A673 (cell line): ENCODE results near the gene DFFB. TPM values are rescaled to one million over a fixed set of nuclear protein-coding genes. Genes with fewer than 3 reads are reported as not detected.

ENCODE experiments used
- BruUV-seq: library from RNA; stranded (reverse); fragments of 400-500 nt; replicated peaks from 2 replicates; lab custom pipeline; 2021; lab: Mats Ljungman, UMichigan
- CTCF ChIA-PET: fragments of 300-600 bp; sonication (Branson Sonifier 250); formaldehyde crosslinking; loops from one replicate; lab custom pipeline; 2022; ENCODE audit warnings: antibody characterized with exemption; lab: Charles Lee
- POLR2A ChIA-PET: fragments of 300-600 bp; sonication (Branson Sonifier 250); formaldehyde crosslinking; loops from one replicate; lab custom pipeline; 2022; ENCODE audit warnings: antibody characterized with exemption; ENCODE audit not compliant: low non-redundant PET; lab: Charles Lee
- DNase-seq: peaks from one replicate; pipeline ENCODE4 v3.0.0-alpha.2; 2015; ENCODE audit warnings: low spot score
- H3K27ac ChIP-seq: fragments of 200-600 bp; sonication (generic); 2 replicates; pipeline ENCODE4 v1.5.1; 2016; ENCODE audit warnings: mixed run types, low read depth, mild to moderate bottlenecking, mixed read lengths, antibody characterized with exemption, low read length; ENCODE audit not compliant: poor library complexity, severe bottlenecking
- H3K27me3 ChIP-seq: fragments of 200-600 bp; sonication (generic); replicated peaks from 2 replicates; pipeline ENCODE4 v1.6.1; 2017; ENCODE audit warnings: mixed run types, low read depth, mild to moderate bottlenecking, mixed read lengths, antibody characterized with exemption, low read length; ENCODE audit not compliant: insufficient read depth, poor library complexity
- H3K36me3 ChIP-seq: fragments of 200-600 bp; sonication (generic); 2 replicates; pipeline ENCODE4 v1.6.1; 2016; ENCODE audit warnings: mixed run types, mild to moderate bottlenecking, mixed read lengths, antibody characterized with exemption, low read length; ENCODE audit not compliant: insufficient read depth, poor library complexity, severe bottlenecking
- H3K4me1 ChIP-seq: fragments of 200-600 bp; sonication (generic); 2 replicates; pipeline ENCODE4 v1.6.1; 2017; ENCODE audit warnings: mixed run types, mild to moderate bottlenecking, mixed read lengths, antibody characterized with exemption, low read length; ENCODE audit not compliant: insufficient read depth, poor library complexity, severe bottlenecking
- H3K4me3 ChIP-seq: fragments of 200-600 bp; sonication (generic); 2 replicates; pipeline ENCODE4 v1.5.1; 2016; ENCODE audit warnings: low read depth, mixed run types, mild to moderate bottlenecking, mixed read lengths, low read length; ENCODE audit not compliant: poor library complexity, severe bottlenecking
- H3K9me3 ChIP-seq: fragments of 200-600 bp; sonication (generic); 2 replicates; pipeline ENCODE4 v1.6.1; 2016; ENCODE audit warnings: mixed run types, low read depth, mild to moderate bottlenecking, mixed read lengths, antibody characterized with exemption, low read length; ENCODE audit not compliant: poor library complexity, severe bottlenecking
- EZH2 ChIP-seq: fragments of 200-600 bp; sonication (generic); IDR thresholded peaks from 2 replicates; pipeline ENCODE4 v1.6.1; 2017; ENCODE audit warnings: borderline replicate concordance, low read depth, mild to moderate bottlenecking, mixed read lengths, antibody characterized with exemption, low read length; ENCODE audit not compliant: poor library complexity, severe bottlenecking
- intact Hi-C: fragments of 100-400 bp; cut with micrococcal nuclease; formaldehyde crosslinking; loops from one replicate; pipeline ENCODE4 v1.10.0; 2022; ENCODE audit not compliant: unreplicated experiment
- total RNA-seq: library from RNA; stranded (reverse); gene quantifications from 2 replicates; pipeline ENCODE4 v1.2.3, GENCODE V29; 2021
- TF ChIP-seq, protein P1 (sequence below): fragments of 300-800, 200-600 bp; sonication (generic); conservative IDR thresholded peaks from 2 replicates; pipeline ENCODE4 v1.5.1; 2017; ENCODE audit warnings: low read depth, mild to moderate bottlenecking, antibody characterized with exemption, low read length, moderate library complexity, mixed read lengths

Gene DFFB
- total RNA-seq, 1 experiment from 2014 or later = 8.9 TPM

DNA sequence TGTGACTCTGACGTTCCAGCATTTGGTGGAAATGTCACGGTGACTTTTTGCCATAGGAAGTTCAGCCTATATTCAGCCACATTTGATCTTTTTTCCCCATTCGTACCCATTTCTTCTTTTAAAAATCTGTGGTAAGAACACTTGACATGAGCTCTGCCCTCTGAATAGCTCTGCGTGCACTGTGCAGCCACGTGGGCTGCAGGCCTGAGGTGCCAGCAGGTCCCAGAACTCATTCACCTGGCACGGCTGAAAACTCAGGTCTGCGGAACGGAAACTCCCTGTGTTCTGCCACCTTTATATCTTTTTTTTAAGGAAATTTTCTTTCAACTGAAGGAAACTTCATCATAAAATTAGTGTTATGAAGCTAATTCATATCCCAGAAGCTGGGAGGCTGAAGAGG lies 28.9 kb upstream of the DFFB start:
- POLR2A ChIA-PET = no interaction called here
- H3K27ac ChIP-seq = no peak overlapping the region
- H3K27me3 ChIP-seq = no peaks in the 10 kb centered on the region
- H3K9me3 ChIP-seq = no peaks in the 10 kb centered on the region
- no peak for DNase-seq
- no peak overlapping the region for H3K4me3 ChIP-seq
- H3K4me1 ChIP-seq = no peaks in the 10 kb centered on the region
- CTCF ChIA-PET = no interaction called here
- BruUV-seq = no TSS peak
- TF ChIP-seq, protein P1, sequence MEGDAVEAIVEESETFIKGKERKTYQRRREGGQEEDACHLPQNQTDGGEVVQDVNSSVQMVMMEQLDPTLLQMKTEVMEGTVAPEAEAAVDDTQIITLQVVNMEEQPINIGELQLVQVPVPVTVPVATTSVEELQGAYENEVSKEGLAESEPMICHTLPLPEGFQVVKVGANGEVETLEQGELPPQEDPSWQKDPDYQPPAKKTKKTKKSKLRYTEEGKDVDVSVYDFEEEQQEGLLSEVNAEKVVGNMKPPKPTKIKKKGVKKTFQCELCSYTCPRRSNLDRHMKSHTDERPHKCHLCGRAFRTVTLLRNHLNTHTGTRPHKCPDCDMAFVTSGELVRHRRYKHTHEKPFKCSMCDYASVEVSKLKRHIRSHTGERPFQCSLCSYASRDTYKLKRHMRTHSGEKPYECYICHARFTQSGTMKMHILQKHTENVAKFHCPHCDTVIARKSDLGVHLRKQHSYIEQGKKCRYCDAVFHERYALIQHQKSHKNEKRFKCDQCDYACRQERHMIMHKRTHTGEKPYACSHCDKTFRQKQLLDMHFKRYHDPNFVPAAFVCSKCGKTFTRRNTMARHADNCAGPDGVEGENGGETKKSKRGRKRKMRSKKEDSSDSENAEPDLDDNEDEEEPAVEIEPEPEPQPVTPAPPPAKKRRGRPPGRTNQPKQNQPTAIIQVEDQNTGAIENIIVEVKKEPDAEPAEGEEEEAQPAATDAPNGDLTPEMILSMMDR = no peak
- no peak for TF ChIP-seq EZH2
- peaks cover 4% of the 10 kb centered on the region for H3K36me3 ChIP-seq
- intact Hi-C loops = no loop called here

DNA sequence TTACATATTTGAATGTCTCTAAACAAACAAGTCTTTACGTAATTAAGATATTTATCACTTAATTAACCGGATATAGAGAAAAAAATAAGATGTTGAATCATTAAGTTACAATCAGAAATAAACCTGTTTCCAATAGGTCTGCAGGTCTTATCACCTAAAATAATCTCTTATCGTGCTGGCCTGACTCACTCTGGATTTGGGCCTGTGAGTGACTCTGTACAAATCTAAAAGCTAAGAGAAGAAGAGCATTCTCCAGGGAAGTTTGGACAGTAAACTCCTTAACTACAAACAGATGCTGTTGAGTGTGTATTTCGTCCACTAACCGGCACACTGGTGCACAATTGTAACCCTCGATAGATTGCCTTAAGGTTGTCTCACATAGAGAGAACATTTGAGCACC lies 25.6 kb upstream of the DFFB start:
- Histone ChIP-seq H3K4me1 (no peaks in the 10 kb centered on the region), H3K27me3 (no peaks in the 10 kb centered on the region), H3K9me3 (no peaks in the 10 kb centered on the region), H3K36me3 (peaks cover 8% of the 10 kb centered on the region), H3K4me3 (no peak overlapping the region), H3K27ac (no peak overlapping the region)
- no peak for DNase-seq
- ChIA-PET POLR2A (no interaction called here), CTCF (no interaction called here)
- BruUV-seq = no TSS peak
- intact Hi-C loops = no loop called here
- TF ChIP-seq, protein P1 = no peak
- TF ChIP-seq EZH2 = no peak

DNA sequence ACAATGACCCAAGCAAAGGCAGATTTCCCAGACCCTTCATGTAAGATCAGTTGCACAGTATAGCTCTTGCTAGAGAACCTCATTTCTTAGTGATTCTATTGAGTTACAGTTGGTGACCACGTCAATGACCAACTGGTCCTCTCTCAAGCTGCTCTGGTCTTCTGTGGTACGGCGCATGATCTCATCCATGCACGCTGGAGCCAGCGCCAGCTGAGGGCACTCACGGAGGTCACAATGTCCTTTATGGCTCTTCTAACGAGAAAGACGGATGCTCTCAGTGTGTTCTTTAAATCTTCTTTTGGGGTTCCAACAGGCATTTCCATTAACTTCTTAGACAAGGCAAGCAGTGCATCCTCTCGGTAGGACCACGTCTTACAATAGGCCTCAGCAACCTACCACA lies 22.6 kb upstream of the DFFB start:
- TF ChIP-seq, protein P1 = no peak
- no peak for TF ChIP-seq EZH2
- Histone ChIP-seq H3K9me3 (no peaks in the 10 kb centered on the region), H3K27me3 (no peaks in the 10 kb centered on the region), H3K4me1 (no peaks in the 10 kb centered on the region), H3K27ac (no peak overlapping the region), H3K36me3 (peaks cover 9% of the 10 kb centered on the region), H3K4me3 (no peak overlapping the region)
- no peak for DNase-seq
- intact Hi-C loops = no loop called here
- BruUV-seq = no TSS peak
- POLR2A ChIA-PET = no interaction called here
- CTCF ChIA-PET = no interaction called here
